T-helper 1 cell treated with Interleukin-12 subunit alpha and Interleukin-12 subunit beta and Interleukin-4 antibody, amounts not matched to agents 30 ng/mL and 1 ng/mL, for 36 hours (primary cell): ENCODE data around the gene CALHM5. TPM values are rescaled to one million over a fixed set of nuclear protein-coding genes. Genes with fewer than 3 reads are reported as not detected.
"Not testable (repeated sequence)": the region's sequence is repeated elsewhere in the genome, so short reads cannot be mapped to it uniquely, and the experiment has no call there.

Experiments used
- intact Hi-C: fragments of 100-400 bp; cut with micrococcal nuclease; formaldehyde crosslinking; loops from one replicate; pipeline ENCODE4 v1.15.1; 2024
- total RNA-seq: library from RNA; stranded (reverse); gene quantifications from 2 replicates; pipeline ENCODE4 v1.2.3, GENCODE V29; 2022

The CALHM5 gene, protein sequence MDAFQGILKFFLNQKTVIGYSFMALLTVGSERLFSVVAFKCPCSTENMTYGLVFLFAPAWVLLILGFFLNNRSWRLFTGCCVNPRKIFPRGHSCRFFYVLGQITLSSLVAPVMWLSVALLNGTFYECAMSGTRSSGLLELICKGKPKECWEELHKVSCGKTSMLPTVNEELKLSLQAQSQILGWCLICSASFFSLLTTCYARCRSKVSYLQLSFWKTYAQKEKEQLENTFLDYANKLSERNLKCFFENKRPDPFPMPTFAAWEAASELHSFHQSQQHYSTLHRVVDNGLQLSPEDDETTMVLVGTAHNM
- total RNA-seq: not detected in 2 replicates

DNA sequence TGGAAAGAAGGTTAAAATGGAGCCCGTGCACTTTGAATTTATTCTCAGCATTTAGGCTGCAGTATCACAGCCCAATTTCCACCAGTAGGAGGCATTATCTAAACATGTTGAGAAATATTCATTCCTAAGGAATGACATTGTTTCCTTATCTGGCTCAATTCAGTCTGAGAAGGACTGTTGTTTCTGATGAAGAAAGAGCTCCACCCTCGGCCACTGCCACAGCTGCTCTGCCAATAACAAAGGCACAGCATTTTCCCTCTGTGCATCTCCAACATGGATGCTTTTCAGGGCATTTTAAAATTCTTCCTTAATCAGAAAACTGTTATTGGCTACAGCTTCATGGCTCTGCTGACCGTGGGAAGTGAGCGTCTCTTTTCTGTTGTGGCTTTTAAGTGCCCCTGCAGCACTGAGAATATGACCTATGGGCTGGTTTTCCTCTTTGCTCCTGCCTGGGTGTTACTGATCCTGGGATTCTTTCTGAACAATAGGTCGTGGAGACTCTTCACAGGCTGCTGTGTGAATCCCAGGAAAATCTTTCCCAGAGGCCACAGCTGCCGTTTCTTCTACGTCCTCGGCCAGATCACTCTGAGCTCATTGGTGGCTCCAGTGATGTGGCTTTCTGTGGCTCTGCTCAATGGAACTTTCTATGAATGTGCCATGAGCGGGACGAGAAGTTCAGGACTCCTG, at the start of gene CALHM5:
Gene CALHM5 (plus strand): TSS at position 216 of the 687 bp plus-strand sequence. CDS start 58 bp downstream, at position 274.
- intact Hi-C loops: no loop called here

DNA sequence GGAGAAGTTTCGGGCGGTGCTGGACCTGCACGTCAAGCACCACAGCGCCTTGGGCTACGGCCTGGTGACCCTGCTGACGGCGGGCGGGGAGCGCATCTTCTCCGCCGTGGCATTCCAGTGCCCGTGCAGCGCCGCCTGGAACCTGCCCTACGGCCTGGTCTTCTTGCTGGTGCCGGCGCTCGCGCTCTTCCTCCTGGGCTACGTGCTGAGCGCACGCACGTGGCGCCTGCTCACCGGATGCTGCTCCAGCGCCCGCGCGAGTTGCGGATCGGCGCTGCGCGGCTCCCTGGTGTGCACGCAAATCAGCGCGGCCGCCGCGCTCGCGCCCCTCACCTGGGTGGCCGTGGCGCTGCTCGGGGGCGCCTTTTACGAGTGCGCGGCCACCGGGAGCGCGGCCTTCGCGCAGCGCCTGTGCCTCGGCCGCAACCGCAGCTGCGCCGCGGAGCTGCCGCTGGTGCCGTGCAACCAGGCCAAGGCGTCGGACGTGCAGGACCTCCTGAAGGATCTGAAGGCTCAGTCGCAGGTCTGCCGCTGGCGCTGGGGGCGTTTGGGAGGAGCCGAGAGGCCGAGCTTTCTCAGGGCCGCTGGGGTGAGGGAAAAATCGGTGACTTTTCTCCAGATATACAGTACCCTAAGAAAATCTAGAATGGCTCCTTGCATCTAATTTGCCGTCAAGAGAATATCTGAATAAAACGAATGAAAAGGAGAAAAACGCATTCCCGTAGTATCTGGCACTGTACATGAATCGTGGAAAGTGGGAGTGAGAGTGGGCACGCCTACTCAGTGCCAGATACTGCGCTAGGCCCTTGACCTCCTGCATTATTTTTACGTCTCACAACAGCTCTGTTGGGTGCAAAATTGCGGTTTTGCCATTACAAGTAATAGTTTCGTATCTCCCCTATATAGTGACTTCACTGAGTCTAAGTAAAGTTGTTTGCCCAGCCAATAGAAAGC, 49.2 kb upstream of the CALHM5 start:
- intact Hi-C loops: loop anchor here (1.0 to 5.0 kb wide), 11 partner anchors 14 to 1140 kb away; partner anchors contain the start of genes GOPC, KPNA5, NT5DC1 and RWDD1

DNA sequence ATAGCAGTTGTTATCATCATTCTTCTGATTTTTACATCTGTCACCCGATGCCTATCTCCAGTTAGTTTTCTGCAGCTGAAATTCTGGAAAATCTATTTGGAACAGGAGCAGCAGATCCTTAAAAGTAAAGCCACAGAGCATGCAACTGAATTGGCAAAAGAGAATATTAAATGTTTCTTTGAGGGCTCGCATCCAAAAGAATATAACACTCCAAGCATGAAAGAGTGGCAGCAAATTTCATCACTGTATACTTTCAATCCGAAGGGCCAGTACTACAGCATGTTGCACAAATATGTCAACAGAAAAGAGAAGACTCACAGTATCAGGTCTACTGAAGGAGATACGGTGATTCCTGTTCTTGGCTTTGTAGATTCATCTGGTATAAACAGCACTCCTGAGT, 48.1 kb upstream of the CALHM5 start:
- intact Hi-C loops: loop anchor here (5.0 kb wide), 3 partner anchors 219 to 1139 kb away; partner anchors contain the start of genes GOPC, KPNA5 and NT5DC1

DNA sequence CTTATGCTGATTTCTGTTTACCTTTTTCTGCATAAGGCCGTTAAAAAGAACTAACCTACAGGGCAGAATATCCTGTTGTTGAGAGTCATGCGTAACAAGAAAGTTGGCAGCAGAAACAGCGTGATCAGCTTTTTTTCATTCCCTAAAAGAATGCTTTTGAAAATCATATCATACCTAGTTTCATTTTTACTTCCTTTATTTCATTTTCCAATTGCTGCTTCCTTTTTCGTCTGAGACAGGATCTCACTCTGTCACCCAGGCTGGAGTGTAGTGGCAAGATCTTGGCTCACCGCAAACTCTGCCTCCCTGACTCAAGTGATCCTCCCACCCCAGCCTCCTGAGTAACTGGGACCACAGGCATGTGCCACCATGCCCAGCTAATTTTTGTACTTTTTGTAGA, 46.2 kb upstream of the CALHM5 start:
- intact Hi-C loops: no loop called here

DNA sequence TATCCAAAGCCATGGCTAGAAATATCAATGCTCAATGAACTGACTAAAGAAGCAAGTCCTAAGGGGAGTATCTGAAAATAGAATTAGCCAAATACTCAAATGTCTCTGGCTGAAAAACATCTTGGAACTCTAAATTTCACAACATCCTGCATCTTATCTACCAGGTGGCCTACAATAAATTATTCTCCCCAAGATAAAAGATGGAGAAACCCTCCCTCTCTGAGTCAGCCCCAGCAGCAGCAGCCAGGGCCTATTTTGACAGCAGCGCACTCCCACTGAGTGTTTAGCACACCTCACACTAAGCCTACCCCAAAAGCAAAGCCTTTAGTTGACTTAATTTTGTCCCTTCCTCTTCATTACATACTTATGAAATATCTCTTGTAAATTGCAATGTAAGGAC, 44.3 kb upstream of the CALHM5 start:
- intact Hi-C loops: no loop called here

DNA sequence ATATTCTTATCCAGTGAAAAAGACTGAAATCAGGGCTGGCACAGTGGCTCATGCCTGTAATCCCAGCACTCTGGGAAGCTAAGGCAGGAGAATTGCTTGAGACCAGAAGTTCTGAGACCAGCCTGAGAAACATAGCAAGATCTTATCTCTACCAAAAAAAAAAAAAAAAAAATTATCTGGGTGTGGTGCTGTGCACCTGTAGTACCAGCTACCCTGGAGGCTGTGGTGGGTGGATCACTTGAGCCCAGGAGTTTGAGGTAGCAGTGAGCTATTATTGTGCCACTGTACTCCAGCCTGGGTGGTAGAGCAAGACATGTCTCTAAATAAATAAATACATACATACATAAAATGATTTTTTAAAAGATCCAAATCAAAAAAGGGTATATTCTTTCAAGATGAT, 43.9 kb upstream of the CALHM5 start:
- intact Hi-C loops: no loop called here

DNA sequence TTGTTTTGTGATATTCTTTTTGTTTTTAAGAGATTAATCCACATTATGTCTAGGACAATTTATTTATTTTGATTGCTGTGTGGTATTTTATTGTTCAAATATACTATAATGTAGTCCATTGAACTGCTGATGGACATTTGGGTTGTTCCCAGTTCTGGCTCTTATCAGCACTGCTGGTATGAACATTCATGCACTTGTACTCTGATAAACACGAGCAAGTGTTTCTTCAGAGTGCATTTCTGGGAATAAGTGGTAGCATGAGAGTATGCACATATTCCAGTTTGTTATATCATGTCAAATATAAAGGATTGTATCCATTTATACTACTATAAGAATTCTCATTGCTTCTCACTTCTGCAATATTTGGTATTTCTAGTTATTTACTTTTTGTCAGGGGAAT, 43.1 kb upstream of the CALHM5 start:
- intact Hi-C loops: no loop called here

DNA sequence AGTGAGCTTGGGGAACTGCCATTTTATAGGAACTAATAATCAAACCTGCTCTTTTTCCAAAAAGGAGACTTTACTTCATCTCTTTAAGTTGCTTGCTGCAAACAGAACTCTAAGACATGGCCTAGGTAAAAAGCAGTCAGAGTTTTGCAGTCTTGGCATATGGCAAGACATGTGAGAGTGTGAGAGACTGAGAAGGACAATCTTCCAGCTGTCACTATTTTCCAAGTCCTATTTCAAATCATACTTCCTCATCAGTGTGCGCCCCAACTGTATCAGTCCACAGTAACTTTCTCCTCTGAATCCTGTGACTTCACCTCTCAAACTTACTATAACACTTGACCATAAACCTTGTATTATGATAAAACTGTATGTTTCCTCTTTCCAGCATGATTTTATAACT, 39.9 kb upstream of the CALHM5 start:
- intact Hi-C loops: no loop called here

DNA sequence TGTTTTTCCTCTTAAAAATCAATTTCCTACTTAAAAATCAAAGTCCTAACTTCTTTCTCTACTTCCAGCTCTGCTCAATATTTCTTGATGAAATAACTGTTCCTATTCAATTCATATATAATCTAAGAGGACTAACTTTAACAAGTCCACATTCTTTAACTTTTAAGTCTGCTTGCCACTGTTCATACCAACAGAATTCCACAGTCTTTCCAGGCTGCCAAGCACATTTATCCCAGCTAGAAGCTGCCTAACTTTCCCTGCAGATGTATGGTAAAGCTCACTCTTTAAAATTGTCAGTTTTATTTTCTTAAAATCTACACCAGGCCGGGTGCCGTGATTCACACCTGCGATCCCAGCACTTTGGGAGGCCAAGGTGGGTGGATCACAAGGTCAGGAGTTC, 38.7 kb upstream of the CALHM5 start:
- intact Hi-C loops: no loop called here

DNA sequence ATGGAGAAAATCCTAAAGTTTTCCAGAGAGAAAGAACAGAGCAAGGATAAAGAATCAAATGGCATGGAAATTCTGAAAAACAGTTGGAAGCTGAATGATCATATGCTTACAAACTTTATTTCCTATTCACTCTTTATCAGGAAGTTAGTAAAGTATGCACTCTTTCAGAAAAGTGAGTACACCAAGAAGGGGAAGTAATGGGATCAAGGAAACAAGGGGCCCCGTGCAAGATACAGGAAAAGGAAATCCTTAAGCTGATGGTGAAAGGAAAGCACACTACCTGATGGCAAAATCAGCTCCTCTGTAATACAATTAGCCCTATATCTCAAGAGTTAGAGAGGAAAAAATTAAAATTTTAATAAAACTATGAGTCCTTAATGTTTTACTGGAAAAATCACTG, 36.3 kb upstream of the CALHM5 start:
- intact Hi-C loops: loop anchor here (5.0 kb wide), 1 partner anchor 103 kb away; the partner anchor contains the start of gene DSE

DNA sequence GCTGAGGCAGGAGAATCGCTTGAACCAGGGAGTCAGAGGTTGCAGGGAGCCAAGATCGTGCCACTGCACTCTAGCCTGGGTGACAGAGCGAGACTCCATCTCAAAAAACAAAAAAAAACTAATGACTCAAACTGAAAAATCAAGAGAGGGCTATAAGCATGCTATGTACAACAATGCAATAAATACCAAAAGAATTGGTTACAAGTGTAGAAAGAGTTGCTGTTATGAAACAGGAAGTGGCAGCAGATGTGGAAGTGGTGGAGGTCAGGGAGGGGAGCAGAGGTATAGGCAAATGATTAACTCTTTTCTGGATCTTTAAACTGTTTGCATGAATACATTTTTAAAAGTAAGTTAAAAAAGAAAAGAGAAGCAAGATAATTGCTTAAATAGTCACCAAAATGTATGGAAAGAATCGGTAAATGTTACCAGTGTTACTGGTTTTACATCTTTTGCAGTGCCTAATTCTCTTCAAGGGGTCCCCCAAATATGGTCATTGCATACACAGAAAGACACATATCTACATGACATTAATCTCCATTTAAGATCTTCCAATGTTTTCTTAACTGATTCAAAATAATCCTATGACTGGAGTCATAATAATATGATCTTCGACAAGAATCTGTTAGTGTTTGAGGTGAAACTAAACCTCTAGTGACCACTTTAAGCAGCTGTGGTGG, 35.3 kb upstream of the CALHM5 start:
- intact Hi-C loops: loop anchor here (1.0 to 5.0 kb wide), 5 partner anchors 14 to 104 kb away; partner anchors contain the start of genes DSE and RWDD1

DNA sequence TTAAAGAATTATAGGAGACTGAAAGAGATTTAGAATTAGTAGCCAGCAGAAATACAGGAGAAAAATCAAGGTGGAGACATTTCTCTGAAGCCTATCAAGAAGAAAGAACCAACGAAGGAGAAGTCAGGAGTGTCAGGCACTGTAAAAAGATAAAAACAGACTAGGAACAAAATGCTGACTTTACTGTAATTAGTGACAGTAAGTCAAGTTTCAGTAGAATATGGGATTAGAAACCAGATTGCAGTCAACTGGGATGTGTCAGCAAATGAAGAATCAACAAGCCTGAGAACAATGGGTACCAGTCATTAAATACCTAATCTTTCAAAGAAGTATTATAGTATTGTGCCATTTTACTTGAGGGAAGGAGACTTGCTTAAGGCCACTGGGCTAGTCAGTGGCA, 28.7 kb upstream of the CALHM5 start:
- intact Hi-C loops: no loop called here

DNA sequence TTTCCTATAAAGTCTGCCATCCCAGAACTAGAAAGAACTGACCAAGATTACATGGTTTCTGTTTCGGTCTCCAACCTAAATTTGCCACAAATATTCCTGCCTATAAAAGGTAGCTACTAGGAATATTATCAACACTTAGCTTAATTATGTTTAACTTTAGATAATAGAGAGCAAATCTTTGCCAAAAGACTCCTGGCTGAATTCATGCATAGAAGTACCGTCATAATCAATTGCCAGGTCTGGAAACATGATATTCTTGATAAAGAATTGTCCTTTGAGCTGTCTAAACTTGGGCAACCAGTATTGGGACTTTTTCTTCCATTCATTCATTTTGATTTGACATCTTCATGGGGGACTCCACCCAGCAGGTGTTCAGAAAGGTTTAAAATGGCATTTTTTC, 27.8 kb upstream of the CALHM5 start:
- intact Hi-C loops: no loop called here

DNA sequence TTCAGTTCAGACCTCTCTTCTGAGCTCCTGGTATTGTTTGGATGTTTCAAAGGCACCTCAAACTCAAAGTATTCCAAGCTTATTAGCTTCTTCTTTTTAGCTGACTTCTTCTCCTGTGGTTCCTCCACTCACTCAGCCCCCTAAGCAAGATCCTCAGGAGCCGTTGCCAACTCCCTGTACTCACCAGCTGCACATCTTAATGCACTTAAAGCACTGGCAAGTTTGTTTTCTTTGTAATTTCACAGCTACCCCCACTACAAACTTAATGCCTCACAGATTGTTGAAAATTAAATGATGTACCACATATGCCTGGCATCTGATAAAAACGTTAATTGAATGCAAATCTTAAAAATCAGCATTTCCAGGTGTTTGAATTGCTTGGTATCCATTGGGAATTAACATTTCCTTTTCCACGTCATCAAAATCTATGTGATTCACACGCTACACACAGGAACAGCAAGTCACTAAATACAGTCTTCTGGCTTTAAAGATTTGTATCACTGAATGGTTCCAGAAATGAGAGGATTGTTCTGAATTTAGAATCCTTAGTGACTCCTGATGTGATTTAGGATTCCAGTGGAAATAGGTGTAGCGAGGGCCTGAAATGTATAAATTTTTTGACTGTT, 25.8 kb upstream of the CALHM5 start:
- intact Hi-C loops: no loop called here

DNA sequence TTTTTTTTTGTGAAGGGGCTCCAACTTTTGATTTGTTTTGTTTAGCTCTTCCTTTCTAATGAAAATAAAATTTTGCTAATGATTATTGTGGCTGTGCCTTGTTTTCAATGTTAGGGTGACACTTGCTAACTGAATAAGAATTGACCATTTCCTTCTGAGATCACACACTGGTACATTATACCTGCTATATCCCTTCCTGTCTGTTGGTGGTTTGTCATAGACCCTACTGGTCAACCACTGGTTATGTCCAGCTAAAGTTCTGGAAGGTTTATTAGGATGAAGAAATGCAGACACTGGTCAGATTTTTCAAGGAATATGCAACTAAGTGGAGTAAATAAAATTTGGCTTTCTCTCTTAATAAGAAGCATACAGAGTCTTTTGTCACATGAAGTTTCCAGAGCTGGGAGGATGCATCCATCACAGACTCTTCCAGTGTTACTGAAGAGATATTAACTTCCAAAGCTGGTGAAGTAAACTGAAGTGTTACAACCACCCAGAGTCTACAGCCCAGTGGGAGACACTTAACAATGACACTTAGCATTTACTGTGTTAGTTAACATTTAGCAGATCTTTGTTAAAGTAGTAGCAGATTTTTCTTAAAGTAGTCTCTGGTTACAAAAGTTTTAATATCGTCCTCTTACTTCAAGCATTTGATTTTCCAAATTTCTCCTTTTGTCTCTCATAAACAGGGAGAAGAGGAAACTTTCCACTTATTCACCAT, 19.7 kb upstream of the CALHM5 start:
- intact Hi-C loops: no loop called here

DNA sequence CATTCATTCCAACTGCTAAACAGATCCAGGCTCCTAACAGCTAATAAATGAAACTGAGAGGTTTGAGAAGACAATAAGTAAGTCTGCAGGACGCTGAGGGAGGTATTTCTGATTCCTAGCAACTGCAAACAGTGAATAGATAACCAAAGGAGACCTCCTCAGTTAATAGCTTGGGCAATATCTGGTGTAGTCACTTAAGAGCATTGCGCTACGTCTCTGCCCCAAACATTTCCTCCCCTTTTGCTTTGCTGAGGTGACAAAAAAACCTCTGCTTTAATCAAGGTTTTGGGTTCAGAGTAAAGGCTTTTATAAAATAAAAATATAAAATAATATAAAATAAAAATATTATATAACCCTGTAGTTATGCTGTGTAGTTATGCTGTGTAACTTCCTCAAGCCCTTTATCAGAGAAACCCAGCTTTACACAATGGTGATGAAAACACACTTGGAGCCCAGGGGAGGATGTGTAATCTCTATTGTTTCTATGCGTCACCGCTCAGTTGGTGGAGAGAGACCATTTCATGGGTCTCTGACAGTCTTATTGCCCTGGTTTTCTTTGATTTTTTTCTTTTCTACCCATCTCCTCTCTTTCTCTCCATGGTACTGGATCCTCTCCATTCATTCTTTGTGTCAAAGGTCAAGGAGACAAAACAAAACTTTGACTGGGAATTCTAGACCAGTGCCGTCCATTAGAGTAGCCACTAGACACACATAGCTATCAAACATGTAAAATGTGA, 18.9 kb upstream of the CALHM5 start:
- intact Hi-C loops: no loop called here

DNA sequence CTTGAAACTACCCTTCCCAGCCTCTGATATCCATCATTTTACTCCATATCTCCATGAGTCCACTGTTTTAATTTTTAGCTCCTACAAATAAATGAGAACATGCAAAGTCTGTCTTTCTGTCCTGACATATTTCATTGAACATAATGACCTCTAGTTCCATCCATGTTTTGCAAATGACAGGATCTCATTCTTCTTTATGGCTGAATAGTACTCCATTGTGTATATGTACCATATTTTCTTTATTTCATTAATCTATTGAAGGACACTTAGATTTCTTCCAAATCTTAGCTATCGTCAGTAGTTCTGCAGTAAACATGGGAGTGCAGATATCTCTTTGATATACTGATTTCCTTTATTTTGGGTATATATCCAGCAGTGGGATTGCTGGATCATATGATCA, 16.3 kb upstream of the CALHM5 start:
- intact Hi-C loops: not testable (repeated sequence)

DNA sequence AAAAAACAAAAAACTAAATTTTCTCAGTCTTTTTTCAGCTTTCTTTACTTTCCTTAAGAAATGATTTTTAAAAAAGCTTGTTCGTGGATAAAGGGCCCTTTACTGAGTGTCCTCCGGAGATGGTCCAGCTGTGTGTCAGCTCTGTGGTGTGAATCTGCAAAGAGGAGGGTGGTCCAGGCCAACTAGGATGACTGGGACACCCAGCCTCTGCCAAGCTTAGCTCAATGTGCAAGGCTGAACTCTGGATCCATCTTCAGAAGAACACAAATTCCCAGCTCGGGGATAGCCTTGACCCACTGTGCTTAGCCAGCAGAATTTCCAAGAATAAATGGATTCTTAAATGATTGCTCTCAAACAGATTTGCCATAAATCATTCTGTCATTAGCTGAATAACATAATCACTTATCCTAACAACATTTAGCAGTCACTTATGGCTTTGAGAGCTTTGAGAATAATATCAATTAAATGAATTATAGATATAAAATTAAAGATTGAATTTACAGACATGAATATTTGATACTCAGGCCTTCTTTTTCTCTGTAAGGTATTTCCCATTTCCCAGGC, 14.2 kb upstream of the CALHM5 start:
- intact Hi-C loops: no loop called here

DNA sequence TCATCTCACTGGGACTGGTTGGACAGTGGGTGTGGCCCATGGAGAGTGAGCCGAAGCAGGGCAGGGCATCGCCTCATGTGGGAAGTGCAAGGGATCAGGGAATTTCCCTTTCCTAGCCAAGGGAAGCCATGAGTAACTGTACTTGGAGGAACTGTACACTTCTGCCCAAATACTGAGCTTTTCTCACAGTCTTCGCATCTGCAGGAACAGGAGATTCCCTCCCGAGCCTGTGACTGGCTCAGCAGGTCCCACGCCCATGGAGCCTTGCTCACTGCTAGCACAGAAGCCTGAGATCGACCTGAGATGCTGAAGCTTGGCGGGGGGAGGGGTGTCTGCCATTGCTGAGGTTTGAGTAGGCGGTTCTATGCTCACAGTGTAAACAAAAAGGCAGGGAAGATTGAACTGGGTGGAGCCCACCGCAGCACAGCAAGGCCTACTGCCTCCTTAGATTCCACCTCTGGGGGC, 10.4 kb upstream of the CALHM5 start:
- intact Hi-C loops: no loop called here
